GM20000 (cell line): ENCODE results near the gene PPA1.
"Not testable (repeated sequence)": the region's sequence is repeated elsewhere in the genome, so short reads cannot be mapped to it uniquely, and the experiment has no call there.

Experiments used
- DNase-seq: peaks from one replicate; pipeline ENCODE4 v3.0.0; 2012; ENCODE audit warnings: low spot score
- CTCF ChIP-seq: IDR thresholded peaks from 2 replicates; pipeline ENCODE4 v1.5.1; 2012; ENCODE audit warnings: mild to moderate bottlenecking, control low read depth; ENCODE audit errors: extremely low read depth, missing control alignments

The PPA1 gene

GRCh38 chr10:70162892-70163201 lies 70.4 kb downstream of the PPA1 start:
- peak; percentile 73 for DNase-seq
- TF ChIP-seq CTCF = no peak

- TF ChIP-seq CTCF = no peak
- DNase-seq = no peak
Observed at GRCh38 chr10:70162151-70162891, 70.9 kb downstream of the PPA1 start.

- TF ChIP-seq CTCF = no peak
- no peak for DNase-seq
Observed at GRCh38 chr10:70160798-70161197, 72.4 kb downstream of the PPA1 start.

- DNase-seq = not testable (repeated sequence)
Observed at GRCh38 chr10:70159366-70159765, 73.9 kb downstream of the PPA1 start.

- TF ChIP-seq CTCF = no peak
- no peak for DNase-seq
Observed at GRCh38 chr10:70158113-70158512, 75.1 kb downstream of the PPA1 start.

- no peak for DNase-seq
- TF ChIP-seq CTCF = no peak
Observed at GRCh38 chr10:70155255-70155838, 77.9 kb downstream of the PPA1 start.
